HepG2 (cell line): ENCODE results near the gene DIPK1B. TPM values are rescaled to one million over a fixed set of nuclear protein-coding genes. Genes with fewer than 3 reads are reported as not detected.

Experiments used
- HNRNPK ChIP-seq: fragments of 200-400 bp; formaldehyde crosslinking; IDR thresholded peaks from 2 replicates; pipeline ENCODE4 v1.6.1; 2018; ENCODE audit warnings: low read length, low read depth, moderate library complexity, mild to moderate bottlenecking; ENCODE audit not compliant: poor library complexity, severe bottlenecking
- PCBP1 ChIP-seq: fragments of 200-400 bp; formaldehyde crosslinking; IDR thresholded peaks from 2 replicates; pipeline ENCODE4 v1.6.1; 2017; ENCODE audit warnings: mild to moderate bottlenecking, low read depth, low read length, borderline replicate concordance
- RARA ChIP-seq: IDR thresholded peaks from 2 replicates; pipeline ENCODE4 v1.6.1; 2016; ENCODE audit warnings: missing genetic modification reagents, missing compliant biosample characterization
- TBP ChIP-seq: sonication (generic); formaldehyde crosslinking; IDR thresholded peaks from 2 replicates; pipeline ENCODE4 v1.5.0; 2020; ENCODE audit warnings: missing genetic modification reagents
- USF2 ChIP-seq, 2 experiments: sonication (generic) in 1 of 2; formaldehyde crosslinking in 1 of 2; IDR thresholded peaks; 2 replicates each; pipeline versions ENCODE4 v1.5.1 to v1.6.1; 2011 to 2020; ENCODE audit warnings: borderline replicate concordance in 1 of 2, low read depth in 1 of 2, low read length in 1 of 2, mild to moderate bottlenecking in 1 of 2, missing genetic modification reagents in 1 of 2, moderate library complexity in 1 of 2
- ZBTB34 ChIP-seq: sonication (generic); formaldehyde crosslinking; IDR thresholded peaks from 2 replicates; pipeline ENCODE4 v1.8.0; 2022; ENCODE audit warnings: mild to moderate bottlenecking, missing genetic modification reagents
- ZFP90 ChIP-seq: sonication (generic); formaldehyde crosslinking; IDR thresholded peaks from 2 replicates; pipeline ENCODE4 v1.8.0; 2022; ENCODE audit warnings: missing genetic modification reagents, mild to moderate bottlenecking, inconsistent platforms, borderline replicate concordance
- ZNF317 ChIP-seq: sonication (generic); formaldehyde crosslinking; IDR thresholded peaks from 2 replicates; pipeline ENCODE4 v1.5.0; 2020; ENCODE audit warnings: mild to moderate bottlenecking, missing genetic modification reagents
- ZNF512B ChIP-seq: sonication (generic); formaldehyde crosslinking; IDR thresholded peaks from 2 replicates; pipeline ENCODE4 v1.5.1; 2020; ENCODE audit warnings: missing genetic modification reagents, mild to moderate bottlenecking, borderline replicate concordance
- ZNF607 ChIP-seq: sonication (generic); formaldehyde crosslinking; IDR thresholded peaks from 2 replicates; pipeline ENCODE4 v1.5.1; 2020; ENCODE audit warnings: missing genetic modification reagents, mild to moderate bottlenecking, borderline replicate concordance
- polyA plus RNA-seq, 8 experiments: library from polyadenylated mRNA; depleted of rRNA in 3 of 8; stranded (reverse) in 7 of 8; unstranded in 1 of 8; fragments of >200 nt; fragmentation: Illumina TruSeq in 4 of 8; extraction: Trizol in 4 of 8; gene quantifications; 2 replicates each; pipeline versions ENCODE4 v1.2.1 to v1.2.3, GENCODE V29; 2011 to 2016; ENCODE audit warnings: low read depth in 4 of 8, missing spikeins in 1 of 8, mixed read lengths in 1 of 8; ENCODE audit not compliant: insufficient read depth in 1 of 8
- total RNA-seq, 5 experiments: library from RNA; depleted of rRNA; stranded (reverse); fragments of >200 nt; fragmentation: Illumina TruSeq; extraction: Trizol; gene quantifications; 2 replicates each; pipeline ENCODE4 v1.2.3, GENCODE V29; 2016; ENCODE audit warnings: low read depth in 1 of 5

DIPK1B gene
- total and polyA plus RNA-seq, 2 of the 13 experiments (the other 11 are each of a cell fraction or from before 2014, with no cell fraction given), result 0.18 to 3.9 TPM

GRCh38 chr9:136696502-136696901 is 15.9 kb upstream of the DIPK1B start (continued):
- TF ChIP-seq ZNF512B (CRISPR knock-in tag) (no peak), ZNF607 (0 out of 2 replicates have a peak, but pooled peaks have one; percentile 15), HNRNPK (peak; percentile 96), TBP (CRISPR knock-in tag) (no peak), PCBP1 (peak; percentile 98), ZBTB34 (CRISPR knock-in tag) (no peak), USF2 (IDR thresholded peaks at IDR 0.05; ENCODE audit: low read depth, low read length) (0 out of 2 replicates have a peak, but pooled peaks have one; percentile 14), USF2 (CRISPR knock-in tag; IDR thresholded peaks at IDR 0.05; ENCODE audit: borderline replicate concordance) (no peak), ZFP90 (CRISPR knock-in tag) (no peak), RARA (CRISPR knock-in tag) (no peak), ZNF317 (CRISPR knock-in tag) (no peak)
